GM13977 (cell line): ENCODE measurements around the gene SOX5.

Experiments used
- DNase-seq: peaks from one replicate; pipeline ENCODE4 v3.0.0; 2012; ENCODE audit warnings: low spot score
- CTCF ChIP-seq: IDR thresholded peaks from 2 replicates; pipeline ENCODE4 v1.5.1; 2012; ENCODE audit warnings: mild to moderate bottlenecking, control low read depth; ENCODE audit not compliant: insufficient read depth; ENCODE audit errors: extremely low read depth, missing control alignments
- in situ Hi-C: fragments of 300-500 bp; cut with MboI; formaldehyde crosslinking; loops from one replicate; pipeline ENCODE4 v1.12.0; 2022; ENCODE audit warnings: low sequenced_read_pairs, low pct_unique_long_range_greater_than_20kb, mixed read lengths, inconsistent platforms; ENCODE audit not compliant: unreplicated experiment

SOX5 gene

GRCh38 chr12:23857178-23857577 lies 92.3 kb downstream of the SOX5 start:
- no peak for DNase-seq
- TF ChIP-seq CTCF: no peak
- in situ Hi-C loops: no loop called here

- in situ Hi-C loops: no loop called here
- DNase-seq: no peak
- no peak for TF ChIP-seq CTCF
Measured at GRCh38 chr12:23855813-23856212, 93.7 kb downstream of the SOX5 start.

GRCh38 chr12:23854598-23854997 lies 94.9 kb downstream of the SOX5 start:
- TF ChIP-seq CTCF: no peak
- in situ Hi-C loops: no loop called here
- no peak for DNase-seq

- no peak for DNase-seq
- TF ChIP-seq CTCF: no peak
- in situ Hi-C loops: no loop called here
Measured at GRCh38 chr12:23853640-23854039, 95.8 kb downstream of the SOX5 start.

- in situ Hi-C loops: no loop called here
- TF ChIP-seq CTCF: no peak
- DNase-seq: no peak
Measured at GRCh38 chr12:23851602-23852001, 97.9 kb downstream of the SOX5 start.

GRCh38 chr12:23847857-23848256 lies 101.6 kb downstream of the SOX5 start:
- no peak for TF ChIP-seq CTCF
- in situ Hi-C loops: no loop called here

GRCh38 chr12:23843958-23844357 lies 105.5 kb downstream of the SOX5 start:
- in situ Hi-C loops: no loop called here
- no peak for TF ChIP-seq CTCF
- no peak for DNase-seq

More at GRCh38 chr12:23847857-23848256, 101.6 kb downstream of the SOX5 start:
- no peak for DNase-seq
